ENCODE data around the gene EXOSC5.

Gene EXOSC5

GRCh38 chr19:41341669-41342490 is 55.3 kb downstream of the EXOSC5 start:
- DNase-seq, result no peak

- DNase-seq, result no peak
Observed at GRCh38 chr19:41339936-41340335, 57.2 kb downstream of the EXOSC5 start.

Data from RPMI8226 (cell line).